Activated CD4-positive, alpha-beta T cell treated with anti-CD3 and anti-CD28 coated beads for 36 hours (primary cell): ENCODE results near the gene CTIF. TPM values are rescaled to one million over a fixed set of nuclear protein-coding genes. Genes with fewer than 3 reads are reported as not detected.

Source experiments
- ATAC-seq: fragments of 200-7000 bp; cut with Tn5 transposase; one replicate; pipeline ENCODE4 v1.10.0; 2021; ENCODE audit warnings: mild to moderate bottlenecking, moderate library complexity
- CTCF ChIA-PET: fragments of 350-600 bp; sonication (Branson Sonifier 250); formaldehyde crosslinking; loops from one replicate; lab custom pipeline; 2021; ENCODE audit warnings: antibody characterized with exemption; lab: Charles Lee
- POLR2A ChIA-PET: fragments of 350-600 bp; sonication (Branson Sonifier 250); formaldehyde crosslinking; loops from one replicate; lab custom pipeline; 2021; ENCODE audit warnings: antibody characterized with exemption, inconsistent platforms; lab: Charles Lee
- DNase-seq: peaks from one replicate; pipeline ENCODE4 v3.0.0-alpha.2; 2020
- H3K27ac Mint-ChIP-seq: one replicate; pipeline ENCODE4 v1.8.0; 2021; ENCODE audit warnings: mixed read lengths
- H3K27me3 Mint-ChIP-seq: one replicate; pipeline ENCODE4 v1.8.0; 2021; ENCODE audit warnings: mixed read lengths
- H3K36me3 Mint-ChIP-seq: one replicate; pipeline ENCODE4 v1.8.0; 2021; ENCODE audit warnings: low read depth, mixed read lengths
- H3K4me1 Mint-ChIP-seq: one replicate; pipeline ENCODE4 v1.8.0; 2021; ENCODE audit warnings: mixed read lengths
- H3K4me3 Mint-ChIP-seq: one replicate; pipeline ENCODE4 v1.8.0; 2021; ENCODE audit warnings: mild to moderate bottlenecking, moderate library complexity, mixed read lengths
- H3K9me3 Mint-ChIP-seq: one replicate; pipeline ENCODE4 v1.8.0; 2021; ENCODE audit warnings: low read depth, mixed read lengths
- intact Hi-C, 2 experiments: fragments of 100-400 bp; cut with DNase I in 1 of 2; cut with micrococcal nuclease in 1 of 2; formaldehyde crosslinking; loops; one replicate each; pipeline versions ENCODE4 v1.14.2 to v1.15.1; 2022 to 2024; cut with DNase I, micrococcal nuclease
- total RNA-seq, 2 experiments: library from RNA; stranded (reverse); gene quantifications; one replicate each; pipeline ENCODE4 v1.2.3, GENCODE V29; 2021

CTIF gene
- total RNA-seq, 2 experiments from 2014 or later: 4.5 to 5.3 TPM

DNA sequence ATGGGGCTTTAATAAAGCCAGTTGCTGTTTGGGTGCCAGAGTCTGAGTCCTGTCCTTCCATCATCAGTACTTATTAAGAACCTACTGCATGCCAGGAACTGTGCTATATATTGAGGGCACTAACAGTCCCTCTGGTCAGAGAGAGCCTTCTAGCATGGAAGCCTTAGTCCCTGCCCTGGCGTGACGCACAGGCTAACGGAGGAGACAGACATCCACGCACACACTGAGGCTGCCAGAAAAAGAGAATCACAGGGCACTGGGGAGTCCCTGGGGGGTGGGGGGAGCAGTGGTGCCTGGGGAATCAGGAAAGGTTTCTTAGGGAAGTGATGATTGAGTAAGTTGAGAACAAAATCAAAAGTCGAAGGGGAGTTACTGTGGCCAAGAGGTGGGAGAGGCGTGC lies 31.5 kb downstream of the CTIF start:
- no peak for ATAC-seq

GRCh38 chr18:48571639-48572384 lies 33.0 kb downstream of the CTIF start:
- Mint-ChIP-seq H3K36me3 (no peaks in the 10 kb centered on the region), H3K4me3 (no peak overlapping the region), H3K9me3 (peaks cover 2% of the 10 kb centered on the region), H3K27me3 (no peaks in the 10 kb centered on the region), H3K4me1 (no peaks in the 10 kb centered on the region), H3K27ac (no peak overlapping the region)
- DNase-seq (no peak), ATAC-seq (no peak)
- ChIA-PET CTCF (no interaction called here), POLR2A (no interaction called here)
- intact Hi-C loops: no loop called here

More for the DNA sequence above, 31.5 kb downstream of the CTIF start:
- Mint-ChIP-seq H3K27me3 (no peaks in the 10 kb centered on the region), H3K9me3 (peaks cover 2% of the 10 kb centered on the region), H3K4me3 (no peak overlapping the region), H3K27ac (no peak overlapping the region), H3K4me1 (no peaks in the 10 kb centered on the region), H3K36me3 (no peaks in the 10 kb centered on the region)
- POLR2A ChIA-PET: no interaction called here
- no peak for DNase-seq
- intact Hi-C loops: no loop called here
- CTCF ChIA-PET: no interaction called here

- Mint-ChIP-seq H3K27me3 (no peaks in the 10 kb centered on the region), H3K9me3 (peaks cover 2% of the 10 kb centered on the region), H3K4me1 (no peaks in the 10 kb centered on the region), H3K36me3 (no peaks in the 10 kb centered on the region), H3K27ac (no peak overlapping the region), H3K4me3 (no peak overlapping the region)
- DNase-seq (no peak), ATAC-seq (no peak)
- intact Hi-C loops: no loop called here
- CTCF ChIA-PET: no interaction called here
- POLR2A ChIA-PET: no interaction called here
These were observed 33.7 kb downstream of the CTIF start for GRCh38 chr18:48572402-48573126.

DNA sequence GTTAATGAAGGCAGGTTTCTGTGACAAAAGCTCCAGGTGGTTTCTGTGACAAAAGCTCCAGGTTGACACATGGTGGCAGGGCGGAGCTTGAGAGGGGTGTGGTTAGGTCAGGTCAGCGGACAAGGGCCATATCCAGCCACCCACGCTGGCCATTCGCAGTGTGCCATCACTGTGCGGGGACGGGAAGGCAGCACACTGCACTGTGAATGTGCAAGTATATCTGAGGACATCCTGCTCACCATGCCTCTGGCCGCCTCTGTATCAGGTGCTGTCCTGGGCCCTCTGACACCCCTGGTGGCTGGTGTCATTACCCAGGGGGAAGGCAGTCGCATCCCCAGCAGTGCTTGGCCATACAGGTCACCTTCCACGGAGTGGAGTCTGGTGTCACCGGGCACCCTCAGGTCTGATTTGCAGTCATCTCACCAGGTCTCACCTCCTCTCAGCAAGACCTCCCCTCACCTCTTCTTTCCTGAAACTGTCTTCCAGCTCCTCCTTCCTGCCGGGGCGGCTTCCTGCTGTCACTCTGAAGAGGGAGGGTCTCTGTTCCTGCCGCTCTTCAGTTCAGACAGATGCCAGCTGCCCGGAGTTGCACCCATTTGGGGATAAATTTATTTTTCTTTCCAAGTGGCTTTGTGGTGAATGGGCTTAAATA lies 34.9 kb downstream of the CTIF start:
- H3K4me1 Mint-ChIP-seq: peaks cover 2% of the 10 kb centered on the region
- ChIA-PET CTCF (interaction anchor here (1.5 kb wide), 1 partner anchor 99 kb away, joined by 3 read pairs; no protein-coding TSS in a partner anchor), POLR2A (no interaction called here)
- no peaks in the 10 kb centered on the region for H3K27me3 Mint-ChIP-seq
- intact Hi-C loops: no loop called here
- no peak overlapping the region for H3K4me3 Mint-ChIP-seq
- no peak for ATAC-seq
- H3K27ac Mint-ChIP-seq: no peak overlapping the region
- no peaks in the 10 kb centered on the region for H3K9me3 Mint-ChIP-seq
- DNase-seq: no peak
- H3K36me3 Mint-ChIP-seq: peaks cover 2% of the 10 kb centered on the region

DNA sequence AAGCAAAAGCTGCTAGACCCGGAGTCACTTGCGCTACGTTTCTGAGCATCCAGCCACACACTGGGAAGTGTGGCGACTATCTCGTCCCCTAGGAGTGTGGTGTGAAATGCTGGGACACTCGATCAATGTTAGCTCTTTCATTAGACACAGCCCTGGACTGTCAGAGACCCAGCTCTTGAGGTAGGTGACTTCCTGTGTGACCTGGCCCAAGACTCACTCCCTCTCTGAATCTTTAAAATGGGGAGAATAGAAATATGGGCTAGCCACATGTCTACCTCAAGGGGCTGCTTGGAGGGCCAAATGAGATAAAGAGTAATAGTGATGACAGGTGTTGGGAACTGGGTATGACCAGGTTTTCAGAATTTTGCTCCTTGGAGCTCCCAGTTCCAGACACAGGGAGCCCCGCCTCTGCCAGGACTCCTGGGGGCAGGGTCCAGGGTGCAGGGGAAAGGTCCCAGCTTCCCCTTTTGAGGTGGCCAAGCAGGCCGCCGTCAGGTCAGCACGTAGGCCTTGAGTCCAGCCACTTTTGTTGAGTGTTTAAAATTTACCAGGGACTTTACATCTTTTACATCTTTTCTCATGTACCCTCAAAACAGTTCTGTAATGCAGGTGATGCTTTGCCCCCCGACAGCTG lies 36.0 kb downstream of the CTIF start:
- ChIA-PET CTCF (interaction anchor here (0.5 to 1.5 kb wide), 2 partner anchors 14 to 100 kb away, joined by 3 read pairs; no protein-coding TSS in a partner anchor), POLR2A (no interaction called here)
- intact Hi-C loops: no loop called here
- DNase-seq (no peak), ATAC-seq (no peak)
- Mint-ChIP-seq H3K36me3 (peaks cover 2% of the 10 kb centered on the region), H3K27ac (no peak overlapping the region), H3K27me3 (peaks cover 2% of the 10 kb centered on the region), H3K4me1 (peaks cover 4% of the 10 kb centered on the region), H3K4me3 (no peak overlapping the region), H3K9me3 (no peaks in the 10 kb centered on the region)

DNA sequence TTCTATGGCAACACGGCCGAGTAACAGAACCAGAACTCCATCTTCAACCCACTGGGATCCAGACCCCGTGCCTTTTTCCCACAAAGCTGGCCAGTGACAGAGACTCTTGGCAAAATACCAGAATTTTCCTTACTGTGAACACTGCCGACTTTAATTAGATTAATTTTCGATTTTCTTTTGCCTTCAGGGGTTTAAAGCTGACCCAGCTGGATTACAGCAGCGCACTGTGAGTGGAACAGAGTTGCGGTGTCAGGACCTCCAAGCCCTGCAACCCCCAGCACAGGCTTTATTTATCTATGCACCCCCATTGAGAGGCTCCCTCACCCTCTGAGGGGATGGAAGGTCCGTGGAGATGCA lies 36.4 kb downstream of the CTIF start:
- DNase-seq: no peak
- Mint-ChIP-seq H3K36me3 (peaks cover 2% of the 10 kb centered on the region), H3K9me3 (no peaks in the 10 kb centered on the region), H3K4me1 (peaks cover 4% of the 10 kb centered on the region), H3K27ac (no peak overlapping the region), H3K27me3 (peaks cover 2% of the 10 kb centered on the region), H3K4me3 (no peak overlapping the region)
- no peak for ATAC-seq
- intact Hi-C loops: no loop called here
- CTCF ChIA-PET: interaction anchor here (0.7 to 1.5 kb wide), 2 partner anchors 101 to 143 kb away, joined by 3 read pairs; no protein-coding TSS in a partner anchor
- POLR2A ChIA-PET: no interaction called here

DNA sequence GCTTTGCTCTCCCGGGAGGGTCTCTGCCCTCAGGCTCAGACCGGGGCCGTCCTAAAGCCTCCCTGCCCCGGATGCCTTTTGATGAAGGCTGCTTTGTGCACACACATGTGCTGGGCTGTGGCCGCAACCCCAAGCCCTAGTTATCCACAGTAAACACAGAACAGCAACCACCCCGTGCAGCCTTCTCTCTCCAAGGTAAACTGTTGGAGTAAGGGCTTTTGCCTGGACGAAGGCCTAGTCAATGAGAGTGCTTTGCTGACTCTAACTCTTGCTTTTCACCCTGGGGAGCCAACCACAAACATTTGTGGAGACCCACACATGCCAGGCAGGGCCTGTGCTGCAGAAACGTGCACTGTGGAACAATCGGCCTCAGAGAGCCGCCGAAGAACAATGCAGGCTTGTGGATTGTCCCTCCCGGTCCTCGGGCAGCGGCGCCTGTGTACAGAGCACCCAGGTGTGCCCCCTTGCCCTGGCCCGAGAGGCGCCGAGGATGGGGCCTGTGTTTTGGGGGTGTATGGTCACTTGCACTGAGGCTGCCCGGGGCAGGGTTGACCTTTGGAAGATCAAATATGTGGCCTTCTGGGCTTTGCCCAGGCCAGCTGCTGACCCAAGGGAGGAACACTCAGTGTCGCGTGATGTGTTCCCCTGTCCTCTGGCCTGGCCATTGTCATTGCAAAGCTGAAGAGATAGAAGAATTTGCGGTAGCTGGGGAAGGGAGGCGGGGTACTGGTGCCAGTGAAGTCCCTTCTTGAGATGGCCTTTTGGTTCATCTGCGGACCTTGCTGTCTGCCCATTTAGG lies 37.0 kb downstream of the CTIF start:
- ATAC-seq (no peak), DNase-seq (no peak)
- POLR2A ChIA-PET: no interaction called here
- CTCF ChIA-PET: interaction anchor here (0.7 kb wide), 1 partner anchor 143 kb away, joined by 3 read pairs; no protein-coding TSS in a partner anchor
- no peak overlapping the region for H3K4me3 Mint-ChIP-seq
- no peaks in the 10 kb centered on the region for H3K9me3 Mint-ChIP-seq
- peaks cover 2% of the 10 kb centered on the region for H3K36me3 Mint-ChIP-seq
- peaks cover 4% of the 10 kb centered on the region for H3K4me1 Mint-ChIP-seq
- H3K27me3 Mint-ChIP-seq: peaks cover 2% of the 10 kb centered on the region
- intact Hi-C loops: no loop called here
- no peak overlapping the region for H3K27ac Mint-ChIP-seq

- ATAC-seq (no peak), DNase-seq (no peak)
- intact Hi-C loops: no loop called here
- H3K27me3 Mint-ChIP-seq: peaks cover 2% of the 10 kb centered on the region
- no peaks in the 10 kb centered on the region for H3K9me3 Mint-ChIP-seq
- no peak overlapping the region for H3K4me3 Mint-ChIP-seq
- peaks cover 4% of the 10 kb centered on the region for H3K4me1 Mint-ChIP-seq
- H3K27ac Mint-ChIP-seq: no peak overlapping the region
- H3K36me3 Mint-ChIP-seq: peaks cover 2% of the 10 kb centered on the region
- POLR2A ChIA-PET: no interaction called here
- CTCF ChIA-PET: no interaction called here
These were observed 37.6 kb downstream of the CTIF start for GRCh38 chr18:48576457-48576771.

DNA sequence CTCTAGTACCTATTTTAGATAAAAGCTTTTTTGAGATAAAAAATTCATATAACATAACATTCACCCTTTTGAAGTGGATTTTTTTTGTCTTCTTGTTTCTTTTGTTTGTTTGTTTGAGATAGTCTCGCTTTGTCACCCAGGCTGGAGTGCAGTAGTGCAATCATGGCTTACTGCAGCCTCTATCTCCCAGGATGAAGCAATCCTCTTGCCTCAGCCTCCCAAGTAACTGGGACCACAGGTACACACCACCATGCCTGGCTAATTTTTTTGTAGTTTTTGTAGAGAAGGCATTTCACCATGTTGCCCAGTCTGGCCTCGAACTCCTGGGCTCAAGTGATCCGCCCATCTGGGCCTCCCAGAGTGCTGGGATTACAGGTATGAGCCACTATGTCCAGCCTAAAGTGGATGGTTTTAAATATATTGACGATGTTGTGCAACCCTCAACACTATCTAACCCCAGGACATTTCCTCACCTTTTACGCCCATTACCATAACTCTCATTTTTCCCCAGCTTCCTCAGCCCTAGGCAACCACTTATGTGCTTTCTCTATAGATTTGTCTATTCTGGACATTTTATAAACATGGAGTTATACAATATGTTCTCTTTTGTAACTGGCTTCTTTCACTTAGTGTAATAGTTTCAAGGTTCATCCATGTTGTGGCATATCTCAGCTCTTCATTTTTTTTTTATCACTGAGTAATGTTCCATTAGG lies 38.8 kb downstream of the CTIF start:
- intact Hi-C loops: no loop called here
- DNase-seq (no peak), ATAC-seq (no peak)
- Mint-ChIP-seq H3K27me3 (peaks cover 2% of the 10 kb centered on the region), H3K9me3 (no peaks in the 10 kb centered on the region), H3K27ac (no peak overlapping the region), H3K4me1 (peaks cover 4% of the 10 kb centered on the region), H3K36me3 (peaks cover 2% of the 10 kb centered on the region), H3K4me3 (no peak overlapping the region)
- ChIA-PET CTCF (interaction anchor here (0.8 kb wide), 1 partner anchor 132 kb away, joined by 3 read pairs; no protein-coding TSS in a partner anchor), POLR2A (no interaction called here)

- intact Hi-C loops: no loop called here
- POLR2A ChIA-PET: no interaction called here
- CTCF ChIA-PET: interaction anchor here (0.8 to 1.2 kb wide), 2 partner anchors 61 to 133 kb away, joined by 3 read pairs; no protein-coding TSS in a partner anchor
These were observed 39.5 kb downstream of the CTIF start for GRCh38 chr18:48578289-48578688.

More at GRCh38 chr18:48578289-48578688, 39.5 kb downstream of the CTIF start:
- H3K27ac Mint-ChIP-seq: no peak overlapping the region
- H3K36me3 Mint-ChIP-seq: peaks cover 2% of the 10 kb centered on the region
- ATAC-seq: peak; percentile 70
- no peaks in the 10 kb centered on the region for H3K9me3 Mint-ChIP-seq
- H3K4me1 Mint-ChIP-seq: peaks cover 4% of the 10 kb centered on the region
- DNase-seq: no peak
- peaks cover 2% of the 10 kb centered on the region for H3K27me3 Mint-ChIP-seq
- no peak overlapping the region for H3K4me3 Mint-ChIP-seq
